HG02938 (cell line): Measurements from ENCODE around the gene DBNL.

Experiments
- ATAC-seq: cut with Tn5 transposase; IDR thresholded peaks from one replicate; pipeline ENCODE4 v1.9.1; 2021; ENCODE audit warnings: mild to moderate bottlenecking, moderate library complexity; ENCODE audit not compliant: unreplicated experiment

Gene DBNL

GRCh38 chr7:44075296-44076075 is 31.0 kb downstream of the DBNL start:
- ATAC-seq = no peak

- ATAC-seq = no peak
Measured at GRCh38 chr7:44076101-44076895, 31.8 kb downstream of the DBNL start.

- no peak for ATAC-seq
Measured at GRCh38 chr7:44077061-44077460, 32.6 kb downstream of the DBNL start.

GRCh38 chr7:44077681-44078091 is 33.2 kb downstream of the DBNL start:
- ATAC-seq = no peak

- ATAC-seq = no peak
Measured at GRCh38 chr7:44078521-44078920, 34.0 kb downstream of the DBNL start.

- ATAC-seq = no peak
Measured at GRCh38 chr7:44079331-44080021, 35.0 kb downstream of the DBNL start.

GRCh38 chr7:44080118-44080517 is 35.6 kb downstream of the DBNL start:
- no peak for ATAC-seq

- ATAC-seq = no peak
Measured at GRCh38 chr7:44080686-44081265, 36.3 kb downstream of the DBNL start.

- ATAC-seq = no peak
Measured at GRCh38 chr7:44081266-44081748, 36.8 kb downstream of the DBNL start.

- peak; percentile 87 for ATAC-seq
Measured at GRCh38 chr7:44082541-44083207, 38.2 kb downstream of the DBNL start.

GRCh38 chr7:44083796-44084195 is 39.3 kb downstream of the DBNL start:
- no peak for ATAC-seq

- no peak for ATAC-seq
Measured at GRCh38 chr7:44084701-44085100, 40.2 kb downstream of the DBNL start.

GRCh38 chr7:44085546-44085945 is 41.0 kb downstream of the DBNL start:
- no peak for ATAC-seq

GRCh38 chr7:44086627-44087026 is 42.1 kb downstream of the DBNL start:
- no peak for ATAC-seq

GRCh38 chr7:44087911-44088838 is 43.7 kb downstream of the DBNL start:
- ATAC-seq = no peak

- ATAC-seq = no peak
Measured at GRCh38 chr7:44093102-44093641, 48.7 kb downstream of the DBNL start.

- ATAC-seq = no peak
Measured at GRCh38 chr7:44094365-44094764, 49.9 kb downstream of the DBNL start.

GRCh38 chr7:44094883-44095592 is 50.5 kb downstream of the DBNL start:
- no peak for ATAC-seq

GRCh38 chr7:44095781-44096180 is 51.3 kb downstream of the DBNL start:
- ATAC-seq = no peak
